Rectal smooth muscle tissue (tissue), 1 donor: ENCODE measurements around the gene ITGB5.

ENCODE experiments used
- H3K27ac ChIP-seq: one replicate; pipeline ENCODE4 v1.7.0; 2013; ENCODE audit warnings: low read depth, low read length, inconsistent platforms
- H3K27me3 ChIP-seq: one replicate; pipeline ENCODE4 v1.7.0; 2013; ENCODE audit warnings: low read length; ENCODE audit not compliant: control insufficient read depth, insufficient read depth
- H3K36me3 ChIP-seq: one replicate; pipeline ENCODE4 v1.7.0; 2013; ENCODE audit warnings: low read length; ENCODE audit not compliant: control insufficient read depth, insufficient read depth
- H3K4me1 ChIP-seq: one replicate; pipeline ENCODE4 v1.7.0; 2013; ENCODE audit warnings: low read length; ENCODE audit not compliant: control insufficient read depth, insufficient read depth
- H3K4me3 ChIP-seq: one replicate; pipeline ENCODE4 v1.7.0; 2013; ENCODE audit warnings: low read length
- H3K9ac ChIP-seq: one replicate; pipeline ENCODE4 v1.7.0; 2013; ENCODE audit warnings: low read length

Gene ITGB5

DNA sequence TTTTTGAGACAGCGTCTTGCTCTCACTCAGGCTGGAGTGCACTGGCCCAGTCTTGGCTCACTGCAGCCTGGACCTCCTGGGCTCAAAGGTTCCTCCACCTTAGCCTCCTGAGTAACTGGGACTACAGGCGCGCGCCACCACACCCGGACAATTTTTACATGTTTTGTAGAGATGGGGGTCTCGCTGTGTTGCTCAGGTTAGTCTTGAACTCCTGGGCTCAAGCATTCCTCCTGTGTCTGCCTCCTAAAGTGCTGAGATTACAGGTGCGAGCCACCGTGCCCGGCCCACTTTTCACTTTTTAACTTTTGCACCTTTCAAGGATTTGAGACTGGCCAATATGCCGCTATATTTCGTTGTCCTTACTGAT, 750 bp upstream of the ITGB5 start:
- Histone ChIP-seq H3K4me3 (peak overlapping the region; percentile 62), H3K9ac (no peak overlapping the region), H3K27me3 (no peaks in the 10 kb centered on the region), H3K36me3 (no peaks in the 10 kb centered on the region), H3K27ac (no peak overlapping the region), H3K4me1 (peaks cover 4% of the 10 kb centered on the region)

DNA sequence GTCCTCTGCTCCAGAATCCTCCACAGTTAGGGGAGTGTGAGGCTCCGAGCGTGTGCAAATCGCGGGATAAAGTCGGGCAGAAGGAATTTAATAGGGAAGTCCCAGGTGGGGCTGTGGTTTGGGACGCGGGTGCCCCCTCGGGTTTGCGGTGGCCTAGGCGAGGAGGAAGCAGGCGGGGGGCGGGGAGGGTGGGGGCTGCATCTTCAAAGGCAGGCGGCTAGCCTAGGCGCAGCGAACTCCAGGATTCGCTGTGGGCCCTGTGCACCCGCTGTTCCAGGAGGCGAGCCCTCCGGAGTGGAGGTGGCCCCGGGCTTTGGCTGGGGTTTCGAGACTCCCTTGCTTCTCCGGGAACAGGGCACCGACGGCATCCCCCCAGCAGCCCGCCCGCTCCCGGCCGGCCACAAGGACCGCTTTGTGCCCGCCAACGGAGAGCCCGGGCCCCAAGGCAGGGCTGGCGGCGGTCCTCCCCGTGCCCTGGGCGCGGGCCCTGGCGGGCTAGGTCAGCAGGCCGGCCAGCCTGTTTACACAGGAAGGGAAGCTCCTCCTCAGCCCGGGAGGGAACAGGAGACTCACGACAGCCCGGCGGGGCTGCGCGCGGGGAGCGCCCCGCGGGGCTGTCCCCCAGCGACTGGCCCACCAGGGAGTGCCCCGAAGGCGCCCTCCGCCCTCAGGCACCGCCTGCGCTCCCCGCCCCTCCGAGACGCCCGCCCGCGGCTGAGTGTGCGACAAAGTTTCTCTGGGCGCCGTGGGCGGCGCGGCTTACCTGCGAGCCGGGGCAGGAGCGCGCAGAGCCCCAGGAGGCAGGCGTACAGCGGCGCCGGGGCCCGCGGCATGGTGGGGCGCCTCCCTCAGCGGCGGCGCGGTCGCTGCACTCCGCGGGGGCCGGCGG, 753 bp downstream of the ITGB5 start:
- Histone ChIP-seq H3K4me3 (peak overlapping the region; percentile 75), H3K27ac (peak overlapping the region; percentile 60), H3K27me3 (no peaks in the 10 kb centered on the region), H3K36me3 (no peaks in the 10 kb centered on the region), H3K4me1 (peaks cover 8% of the 10 kb centered on the region), H3K9ac (peak overlapping the region; percentile 16)

DNA sequence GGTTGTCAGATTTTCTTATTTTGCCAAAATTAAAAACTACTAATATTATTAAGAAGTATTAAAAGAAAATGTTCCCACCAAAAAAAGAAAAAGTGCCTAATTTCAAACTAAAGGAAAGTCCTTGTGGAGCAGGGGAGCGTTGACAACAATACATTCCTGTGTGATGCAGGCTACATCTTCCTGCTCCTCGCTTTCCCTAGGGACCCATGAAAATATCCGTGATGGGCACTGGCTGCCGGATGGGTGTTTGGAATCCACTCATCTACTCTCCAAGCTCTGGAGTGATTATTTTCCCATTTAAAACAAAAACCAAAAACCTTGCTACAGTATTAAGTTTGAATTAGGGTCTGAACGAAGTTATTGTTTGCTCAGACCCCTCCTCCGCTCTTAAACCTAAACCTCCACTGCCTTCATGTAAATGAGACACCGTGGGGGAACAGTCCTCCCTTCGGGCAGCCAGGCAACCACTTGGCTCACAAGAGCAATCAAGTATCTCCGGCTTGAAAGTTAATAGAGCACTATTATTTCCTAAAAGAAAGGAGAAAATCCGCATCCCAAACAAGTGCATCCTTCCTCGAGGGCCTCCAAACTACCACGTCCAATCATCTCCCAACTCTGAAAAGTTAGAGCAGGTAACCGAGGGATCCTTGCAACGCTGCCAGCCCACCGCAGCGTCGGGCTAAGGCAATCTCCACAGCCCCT, 1.5 kb downstream of the ITGB5 start:
- no peaks in the 10 kb centered on the region for H3K27me3 ChIP-seq
- no peaks in the 10 kb centered on the region for H3K36me3 ChIP-seq
- H3K27ac ChIP-seq = peak overlapping the region; percentile 60
- H3K4me3 ChIP-seq = peak overlapping the region; percentile 75
- H3K9ac ChIP-seq = no peak overlapping the region
- peaks cover 8% of the 10 kb centered on the region for H3K4me1 ChIP-seq

DNA sequence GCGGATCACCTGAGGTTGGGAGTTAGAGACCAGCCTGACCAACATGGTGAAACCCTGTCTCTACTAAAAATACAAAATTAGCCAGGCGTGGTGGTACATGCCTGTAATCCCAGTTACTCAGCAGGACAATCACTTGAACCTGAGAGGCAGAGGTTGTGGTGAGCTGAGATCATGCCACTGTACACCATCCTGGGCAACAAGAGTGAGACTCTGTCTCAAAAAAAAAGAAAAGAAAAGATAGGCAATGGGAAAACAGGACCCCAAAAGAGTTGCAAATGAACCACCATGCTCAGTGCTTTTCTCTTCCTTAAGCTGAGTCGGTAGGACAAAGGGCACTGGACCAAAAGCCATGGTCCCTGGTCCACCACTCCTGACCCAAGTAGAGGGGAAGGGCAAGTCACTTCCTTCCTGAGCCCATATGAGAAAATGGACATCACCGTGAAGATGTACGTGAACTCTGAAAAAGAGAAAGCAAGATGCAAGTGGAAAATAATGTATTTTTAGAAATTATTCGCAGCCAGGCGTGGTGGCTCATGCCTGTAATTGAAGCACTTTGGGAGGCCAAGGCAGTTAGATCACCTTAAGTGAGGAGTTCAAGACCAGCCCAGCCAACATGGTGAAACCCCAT, 2.6 kb downstream of the ITGB5 start:
- H3K36me3 ChIP-seq = no peaks in the 10 kb centered on the region
- no peak overlapping the region for H3K27ac ChIP-seq
- H3K4me1 ChIP-seq = peaks cover 9% of the 10 kb centered on the region
- no peak overlapping the region for H3K9ac ChIP-seq
- H3K27me3 ChIP-seq = no peaks in the 10 kb centered on the region
- no peak overlapping the region for H3K4me3 ChIP-seq

DNA sequence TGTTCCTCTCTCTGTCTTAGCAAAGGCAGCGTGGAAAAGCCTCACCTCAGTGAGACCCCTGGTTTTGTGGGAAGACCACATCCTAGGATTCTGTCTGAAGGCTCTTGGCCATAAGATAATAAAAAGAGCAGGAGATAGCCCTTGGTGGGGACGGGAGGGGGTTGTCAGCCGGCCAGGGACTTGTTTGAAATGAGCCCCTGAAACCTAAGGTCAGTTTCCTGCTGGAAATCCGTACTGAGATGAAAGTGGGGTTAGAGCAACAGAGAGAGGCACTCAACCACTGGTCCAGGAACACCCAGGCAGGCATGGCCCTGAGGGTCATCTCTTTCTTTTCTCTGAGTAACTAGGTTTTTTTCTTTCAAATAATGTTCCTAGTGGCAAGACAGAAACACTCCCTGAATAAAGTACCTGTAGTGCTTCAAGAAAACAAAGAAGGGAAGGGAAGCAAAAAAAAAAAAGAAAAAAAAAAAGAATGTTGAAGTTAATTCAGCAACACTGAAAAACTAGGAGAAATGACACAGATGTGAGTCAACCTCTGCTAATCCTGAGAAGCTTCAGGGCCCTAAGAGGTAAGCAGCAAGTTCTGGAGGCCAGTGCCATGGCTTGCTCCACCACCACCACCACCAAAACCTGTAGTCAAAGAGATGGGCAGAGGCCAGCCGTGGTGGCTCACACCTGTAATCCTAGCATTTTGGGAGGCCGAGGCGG, 3.2 kb downstream of the ITGB5 start:
- Histone ChIP-seq H3K27ac (no peak overlapping the region), H3K4me3 (no peak overlapping the region), H3K36me3 (no peaks in the 10 kb centered on the region), H3K4me1 (peaks cover 15% of the 10 kb centered on the region), H3K27me3 (no peaks in the 10 kb centered on the region), H3K9ac (no peak overlapping the region)

GRCh38 chr3:124882816-124883747, 4.1 kb downstream of the ITGB5 start:
- Histone ChIP-seq H3K4me1 (peaks cover 24% of the 10 kb centered on the region), H3K27me3 (no peaks in the 10 kb centered on the region), H3K36me3 (no peaks in the 10 kb centered on the region), H3K9ac (no peak overlapping the region), H3K4me3 (no peak overlapping the region), H3K27ac (peak overlapping the region; percentile 34)

DNA sequence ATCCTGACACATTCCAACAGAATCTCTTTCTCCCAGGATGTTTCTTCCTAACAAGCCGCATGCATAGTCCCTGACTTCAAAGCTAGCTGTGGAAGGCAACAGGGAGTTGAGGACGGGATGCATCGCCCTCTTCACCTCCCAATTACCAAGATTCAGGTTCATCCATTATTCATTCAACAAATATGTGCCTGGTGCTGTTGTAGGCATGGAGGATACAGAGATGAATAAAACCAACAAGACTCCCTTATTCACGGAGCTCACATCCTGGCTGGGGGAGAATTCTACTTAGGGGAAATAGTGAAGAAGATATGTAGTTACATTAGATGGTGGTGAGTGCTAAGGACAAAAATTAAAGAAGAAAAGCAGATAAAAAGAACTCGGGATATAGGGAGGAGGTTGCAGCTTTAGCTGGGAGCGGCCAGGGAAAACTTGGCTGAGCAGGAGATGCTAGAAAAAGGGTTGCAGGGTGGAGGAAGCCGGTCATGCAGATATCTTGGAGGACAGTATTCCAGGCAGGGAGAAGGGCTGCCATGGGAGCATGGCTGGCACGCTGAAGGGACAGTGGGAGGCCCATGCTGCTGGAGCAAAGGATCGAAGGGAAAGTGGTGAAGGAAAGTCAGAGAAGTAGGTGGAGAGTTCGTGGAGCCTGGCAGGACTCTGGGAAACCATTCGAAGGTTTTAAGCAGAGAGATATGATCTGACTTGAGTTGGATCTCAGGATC, 5.0 kb downstream of the ITGB5 start:
- Histone ChIP-seq H3K27me3 (no peaks in the 10 kb centered on the region), H3K4me1 (peaks cover 26% of the 10 kb centered on the region), H3K27ac (peak overlapping the region; percentile 34), H3K4me3 (no peak overlapping the region), H3K9ac (no peak overlapping the region), H3K36me3 (no peaks in the 10 kb centered on the region)

DNA sequence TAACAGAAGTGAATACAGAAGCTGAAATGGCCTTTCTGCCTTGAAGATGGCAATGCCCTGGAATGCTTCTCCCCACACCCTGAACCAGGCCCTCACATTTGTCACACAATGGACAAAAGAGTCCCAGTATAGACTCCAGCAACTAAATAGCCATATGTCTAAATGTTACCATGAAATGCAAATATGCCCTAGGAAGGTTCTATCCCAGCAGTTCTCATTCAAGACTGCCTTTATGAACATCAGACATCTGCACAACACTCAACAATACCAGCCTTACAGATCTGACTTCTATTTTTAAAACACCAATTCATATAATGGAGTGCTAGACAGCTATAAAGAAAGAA, 7.9 kb downstream of the ITGB5 start:
- no peak overlapping the region for H3K9ac ChIP-seq
- H3K4me1 ChIP-seq = peaks cover 30% of the 10 kb centered on the region
- no peak overlapping the region for H3K4me3 ChIP-seq
- H3K27me3 ChIP-seq = no peaks in the 10 kb centered on the region
- H3K36me3 ChIP-seq = no peaks in the 10 kb centered on the region
- H3K27ac ChIP-seq = peak overlapping the region; percentile 66

GRCh38 chr3:124878561-124879336, 8.4 kb downstream of the ITGB5 start:
- Histone ChIP-seq H3K9ac (no peak overlapping the region), H3K27me3 (no peaks in the 10 kb centered on the region), H3K4me3 (peak overlapping the region; percentile 13), H3K27ac (peak overlapping the region; percentile 66), H3K36me3 (no peaks in the 10 kb centered on the region), H3K4me1 (peaks cover 30% of the 10 kb centered on the region)

DNA sequence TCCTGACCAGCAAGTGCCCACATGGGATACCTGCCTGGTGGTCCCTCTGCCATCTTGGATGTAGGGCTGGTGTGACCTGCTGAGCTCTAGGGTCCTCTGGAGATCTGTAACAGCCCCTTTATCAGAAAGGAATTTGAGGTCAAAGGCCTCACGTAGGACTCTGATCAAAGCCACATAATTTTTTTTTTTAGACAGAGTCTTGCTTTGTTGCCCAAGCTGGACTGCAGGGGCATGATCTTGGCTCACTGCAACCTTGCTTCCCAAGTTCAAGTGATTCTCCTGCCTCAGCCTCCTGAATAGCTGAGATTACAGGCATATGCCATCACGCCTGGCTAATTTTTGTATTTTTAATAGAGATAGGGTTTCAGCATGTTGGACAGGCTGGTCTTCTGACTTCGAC, 9.5 kb downstream of the ITGB5 start:
- no peak overlapping the region for H3K4me3 ChIP-seq
- H3K4me1 ChIP-seq = peaks cover 23% of the 10 kb centered on the region
- no peaks in the 10 kb centered on the region for H3K36me3 ChIP-seq
- peak overlapping the region; percentile 6 for H3K27ac ChIP-seq
- H3K9ac ChIP-seq = no peak overlapping the region
- H3K27me3 ChIP-seq = no peaks in the 10 kb centered on the region
